AG04449 (cell line): ENCODE data around the gene SOHLH2.

Source experiments
- CTCF ChIA-PET: fragments of 350-600 bp; formaldehyde crosslinking; extraction: SDS; loops from one replicate; lab custom pipeline; 2021; ENCODE audit warnings: antibody characterized with exemption; lab: Yijun Ruan, JAX
- POLR2A ChIA-PET: fragments of 400-600, 350-600 bp; formaldehyde crosslinking; extraction: SDS; loops from one replicate; lab custom pipeline; 2020; ENCODE audit warnings: antibody characterized with exemption, inconsistent platforms; lab: Yijun Ruan, JAX
- DNase-seq: peaks from one replicate; pipeline ENCODE4 v3.0.0-alpha.2; 2010; ENCODE audit warnings: low read depth, low spot score
- H3K4me3 ChIP-seq: 2 replicates; pipeline ENCODE4 v1.5.1; 2011; ENCODE audit warnings: low read depth, mild to moderate bottlenecking, control low read depth, low read length
- TF ChIP-seq, protein P1 (sequence below): IDR thresholded peaks from one replicate; pipeline ENCODE4 v1.5.1; 2011; ENCODE audit warnings: mild to moderate bottlenecking, moderate library complexity, low read length, control low read depth, inconsistent platforms; ENCODE audit not compliant: insufficient read depth; ENCODE audit errors: missing control alignments

Gene SOHLH2

DNA sequence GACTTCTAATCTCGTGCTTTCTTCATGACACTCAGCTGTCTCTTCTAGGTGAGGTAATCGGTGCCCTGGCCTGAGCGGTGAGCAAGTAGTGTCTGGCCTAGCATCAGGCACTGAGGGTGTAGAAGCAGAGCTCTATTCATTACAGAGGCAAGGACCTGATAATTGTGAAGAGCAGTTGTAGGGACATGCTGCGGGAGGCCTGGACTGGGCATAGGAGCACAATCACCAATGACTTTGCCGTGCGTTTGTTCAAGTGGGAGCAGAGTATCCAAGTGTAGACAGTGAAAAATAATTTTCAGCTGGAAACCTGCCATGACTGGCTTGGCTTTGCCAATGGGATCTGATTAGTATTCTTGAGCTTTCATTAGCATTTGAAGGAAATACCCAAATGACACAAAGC lies 51.1 kb downstream of the SOHLH2 start:
- CTCF ChIA-PET, result interaction anchor here (0.7 kb wide), 1 partner anchor 532 kb away, joined by 3 read pairs; no protein-coding TSS in a partner anchor
- no peak for DNase-seq
- TF ChIP-seq, protein P1, sequence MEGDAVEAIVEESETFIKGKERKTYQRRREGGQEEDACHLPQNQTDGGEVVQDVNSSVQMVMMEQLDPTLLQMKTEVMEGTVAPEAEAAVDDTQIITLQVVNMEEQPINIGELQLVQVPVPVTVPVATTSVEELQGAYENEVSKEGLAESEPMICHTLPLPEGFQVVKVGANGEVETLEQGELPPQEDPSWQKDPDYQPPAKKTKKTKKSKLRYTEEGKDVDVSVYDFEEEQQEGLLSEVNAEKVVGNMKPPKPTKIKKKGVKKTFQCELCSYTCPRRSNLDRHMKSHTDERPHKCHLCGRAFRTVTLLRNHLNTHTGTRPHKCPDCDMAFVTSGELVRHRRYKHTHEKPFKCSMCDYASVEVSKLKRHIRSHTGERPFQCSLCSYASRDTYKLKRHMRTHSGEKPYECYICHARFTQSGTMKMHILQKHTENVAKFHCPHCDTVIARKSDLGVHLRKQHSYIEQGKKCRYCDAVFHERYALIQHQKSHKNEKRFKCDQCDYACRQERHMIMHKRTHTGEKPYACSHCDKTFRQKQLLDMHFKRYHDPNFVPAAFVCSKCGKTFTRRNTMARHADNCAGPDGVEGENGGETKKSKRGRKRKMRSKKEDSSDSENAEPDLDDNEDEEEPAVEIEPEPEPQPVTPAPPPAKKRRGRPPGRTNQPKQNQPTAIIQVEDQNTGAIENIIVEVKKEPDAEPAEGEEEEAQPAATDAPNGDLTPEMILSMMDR, result no peak
- no peak overlapping the region for H3K4me3 ChIP-seq
- POLR2A ChIA-PET, result no interaction called here

DNA sequence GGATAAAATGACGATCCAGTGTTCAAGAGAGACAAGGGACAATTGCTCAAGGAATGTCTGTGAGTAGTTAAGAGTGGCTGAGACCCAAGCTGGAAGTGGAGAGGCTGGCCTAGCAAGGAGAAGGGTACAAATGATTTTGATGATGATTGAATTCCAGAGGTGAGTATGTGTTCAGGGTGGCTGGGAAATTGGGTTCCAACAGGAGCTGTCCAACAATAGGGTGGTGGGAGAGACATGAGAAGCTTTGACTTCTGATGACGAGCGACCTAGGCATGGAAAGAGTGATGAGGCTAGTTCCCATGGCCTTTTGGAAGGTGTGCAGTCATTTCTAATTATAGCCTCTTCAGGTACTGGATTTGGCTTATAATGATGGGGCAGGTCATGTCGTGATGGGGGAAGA lies 54.1 kb downstream of the SOHLH2 start:
- POLR2A ChIA-PET, result no interaction called here
- TF ChIP-seq, protein P1, result no peak
- H3K4me3 ChIP-seq, result no peak overlapping the region
- no peak for DNase-seq
- CTCF ChIA-PET, result no interaction called here

DNA sequence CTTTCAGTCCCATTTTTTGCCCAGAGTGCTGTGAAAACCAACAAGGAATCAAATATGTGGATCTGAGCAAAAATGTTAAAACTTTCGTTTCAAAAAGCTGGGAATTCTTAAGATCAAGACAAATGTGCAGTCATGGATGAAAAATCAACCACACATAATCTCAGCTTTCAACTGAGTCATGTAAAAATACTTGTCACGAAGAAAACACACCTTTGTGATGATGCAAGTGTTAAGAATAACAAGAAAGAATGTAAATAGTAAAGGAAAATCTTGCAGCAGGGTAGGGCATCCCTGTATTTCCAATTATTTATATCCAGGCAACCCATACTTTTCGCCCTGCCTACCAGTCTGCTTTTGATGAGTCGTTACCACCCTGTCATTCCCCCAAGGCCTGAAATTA lies 55.7 kb downstream of the SOHLH2 start:
- POLR2A ChIA-PET, result no interaction called here
- DNase-seq, result no peak
- CTCF ChIA-PET, result interaction anchor here (0.9 kb wide), 1 partner anchor 10 kb away, joined by 3 read pairs; no protein-coding TSS in a partner anchor
- TF ChIP-seq, protein P1, result no peak
- no peak overlapping the region for H3K4me3 ChIP-seq

DNA sequence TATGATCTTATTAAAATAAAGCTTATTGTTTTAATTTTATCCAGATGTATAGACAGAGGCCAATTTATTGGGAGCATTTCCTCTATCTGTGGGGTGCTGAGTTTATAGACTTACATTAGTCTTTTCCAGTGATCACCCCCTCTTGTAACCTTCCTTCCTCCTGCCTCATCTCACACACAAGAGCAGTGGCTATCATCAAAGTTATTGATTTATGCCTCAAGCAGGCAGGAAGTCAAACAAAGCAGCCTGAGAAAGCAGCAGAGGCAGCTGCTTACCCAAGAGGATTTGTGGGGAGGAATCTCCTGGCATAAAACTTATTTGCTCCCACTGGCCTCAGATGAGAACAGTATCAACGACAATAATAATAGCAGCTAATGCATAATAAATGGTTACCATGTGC lies 56.9 kb downstream of the SOHLH2 start:
- TF ChIP-seq, protein P1, result no peak
- CTCF ChIA-PET, result no interaction called here

DNA sequence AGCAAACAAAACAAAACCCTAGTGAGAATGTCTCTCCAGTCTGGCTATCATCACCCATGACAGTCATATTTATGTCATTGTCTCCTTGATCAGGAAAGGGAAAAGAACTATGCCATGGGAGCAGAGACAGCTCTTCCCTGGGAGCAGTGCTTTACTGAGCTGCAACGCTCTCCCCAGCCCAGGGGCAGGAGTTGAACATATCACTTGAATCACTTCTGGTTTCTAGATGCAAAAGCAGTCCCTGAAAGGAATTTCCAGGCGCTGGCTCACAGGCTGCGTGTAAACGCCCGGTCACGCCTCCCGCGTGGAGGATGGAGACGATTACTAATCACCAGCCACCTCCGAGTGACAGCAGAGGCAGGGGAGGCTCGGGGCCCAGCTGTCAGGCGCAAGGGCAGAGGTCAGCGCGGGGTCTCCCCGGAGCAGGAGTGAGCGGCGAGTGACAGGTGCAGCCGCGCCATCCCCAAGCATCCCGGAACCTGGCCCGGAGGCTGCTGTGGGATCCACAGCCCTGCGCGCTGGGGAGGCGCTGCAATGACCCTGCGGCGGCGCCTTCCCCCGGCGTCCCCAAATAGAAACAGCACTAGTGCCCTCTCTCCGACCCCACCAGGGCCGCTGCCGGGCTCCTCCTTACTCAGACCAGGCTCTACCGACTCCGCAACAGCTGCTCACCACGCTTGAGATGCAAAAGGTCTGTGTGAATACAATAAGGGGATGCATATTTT lies 59.6 kb downstream of the SOHLH2 start:
- CTCF ChIA-PET, result no interaction called here
- TF ChIP-seq, protein P1, result no peak
- H3K4me3 ChIP-seq, result peak overlapping the region; percentile 39
- POLR2A ChIA-PET, result no interaction called here
- DNase-seq, result no peak

More for the DNA sequence above, 56.9 kb downstream of the SOHLH2 start:
- POLR2A ChIA-PET, result no interaction called here
- no peak for DNase-seq
- no peak overlapping the region for H3K4me3 ChIP-seq

DNA sequence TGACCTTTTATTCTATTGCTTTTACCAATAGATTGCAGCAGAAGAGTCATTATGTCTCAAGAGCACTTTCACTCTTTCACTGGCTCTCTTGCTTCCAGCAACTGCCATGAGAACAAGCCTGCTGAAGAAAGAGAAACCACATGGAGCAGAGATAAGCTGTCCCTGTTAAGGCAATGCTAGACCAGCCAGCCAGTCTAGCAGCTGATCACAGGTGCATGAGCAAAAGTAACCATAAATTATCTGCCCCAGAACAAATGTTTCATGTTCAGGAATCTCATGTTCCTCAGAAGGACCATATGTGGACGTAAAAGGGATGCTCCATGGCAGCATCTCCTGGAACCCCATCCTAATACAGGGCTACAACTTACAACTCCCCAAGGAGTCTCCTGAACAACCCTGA lies 62.8 kb downstream of the SOHLH2 start:
- POLR2A ChIA-PET, result no interaction called here

More for the DNA sequence above, 62.8 kb downstream of the SOHLH2 start:
- TF ChIP-seq, protein P1, result no peak
- H3K4me3 ChIP-seq, result no peak overlapping the region
- CTCF ChIA-PET, result no interaction called here
- no peak for DNase-seq
